NCI-H187 (cell line): Measurements from ENCODE around the gene EID3.
A peak's percentile ranks its signal among the peaks of the same experiment; 100 is the strongest.
"Not testable (repeated sequence)": the region's sequence is repeated elsewhere in the genome, so short reads cannot be mapped to it uniquely, and the experiment has no call there.

ENCODE experiments used
- DNase-seq, 2 experiments: peaks; one replicate each; lab custom pipeline; 2025; lab: John Stamatoyannopoulos, UW

The EID3 gene

DNA sequence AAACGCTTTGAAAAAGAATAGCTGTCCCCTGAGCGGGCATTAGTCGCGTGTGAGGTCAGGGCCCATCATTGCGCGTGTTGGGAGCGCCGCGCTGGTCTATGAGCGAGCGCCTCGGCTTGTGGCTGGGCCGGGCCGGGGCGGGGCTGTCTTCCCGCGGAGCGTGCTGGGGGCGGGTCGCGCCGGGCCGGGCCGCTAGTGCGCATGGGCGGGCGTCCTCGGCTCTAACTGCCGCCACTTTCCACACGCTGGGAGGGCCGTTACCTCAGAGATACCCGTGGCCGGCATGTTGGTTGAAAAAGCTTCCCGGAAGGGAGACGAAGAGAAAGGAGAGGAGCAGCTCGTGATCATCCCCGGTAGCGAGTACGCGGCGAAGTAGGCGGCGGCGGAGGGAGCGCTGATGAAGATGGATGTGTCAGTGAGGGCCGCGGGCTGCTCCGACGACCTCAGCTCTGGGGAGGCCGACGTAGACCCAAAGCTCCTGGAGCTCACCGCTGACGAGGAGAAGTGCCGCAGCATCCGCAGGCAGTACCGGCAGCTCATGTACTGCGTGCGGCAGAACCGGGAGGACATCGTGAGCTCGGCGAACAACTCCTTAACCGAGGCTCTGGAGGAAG is at the start of gene EID3:
TSS of gene EID3 (plus strand) at position 202 of the 614 bp plus-strand sequence. CDS start at position 398, 196 bp downstream.
- DNase-seq: no peak

DNA sequence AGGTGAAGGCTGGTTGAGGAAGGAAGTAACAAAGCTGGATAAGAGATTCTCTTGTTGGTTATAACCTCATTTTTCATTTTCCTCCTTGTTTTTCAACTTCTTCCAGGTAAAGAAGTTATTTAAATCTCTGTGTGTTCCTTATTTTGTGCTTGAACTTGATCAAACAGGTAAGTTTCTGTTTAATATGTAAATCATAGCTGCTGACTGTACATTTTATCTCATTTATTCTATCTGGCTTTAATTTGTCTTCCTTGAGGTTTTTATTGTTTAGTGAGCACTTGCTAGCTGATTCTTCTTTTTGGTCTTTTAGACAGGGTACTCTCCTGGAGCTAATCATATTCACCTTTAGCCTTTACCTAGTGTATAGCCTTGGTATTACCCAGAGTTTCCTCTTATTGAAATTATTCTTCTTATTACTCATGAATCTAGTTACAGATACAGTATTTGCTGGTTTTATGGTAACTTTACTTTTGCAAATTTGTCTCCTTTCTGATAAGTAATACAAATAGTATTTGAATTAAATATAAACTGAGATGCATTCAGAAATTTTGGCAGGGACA is 45.5 kb upstream of the EID3 start:
- DNase-seq: no peak

DNA sequence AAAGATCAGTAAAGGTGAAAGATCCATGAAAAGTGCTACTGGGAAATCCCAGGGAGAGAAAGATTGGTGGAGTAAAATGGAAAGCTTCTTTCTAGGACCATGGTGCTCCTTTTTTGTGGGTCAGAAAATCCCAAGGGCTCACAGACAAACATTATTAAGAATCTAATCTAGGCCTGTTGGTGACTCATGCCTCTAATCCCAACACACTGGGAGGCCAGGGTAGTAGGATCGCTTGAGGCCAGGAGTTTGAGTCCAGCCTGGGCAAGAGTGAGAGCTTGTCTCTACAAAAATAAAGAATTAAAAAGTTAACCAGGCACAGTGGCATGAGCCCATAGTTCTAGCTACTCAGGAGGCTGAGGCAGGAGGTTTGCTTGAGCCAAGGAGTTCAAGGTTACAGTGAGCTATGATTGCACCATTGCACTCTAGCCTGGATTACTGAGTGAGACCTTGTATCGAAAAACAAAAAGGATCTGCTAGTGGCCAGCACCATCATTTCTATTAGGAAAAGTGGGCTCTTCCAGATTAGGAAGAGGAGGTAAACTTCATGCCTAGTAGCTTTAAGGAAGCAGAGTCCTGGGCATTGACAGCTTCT is 45.0 kb upstream of the EID3 start:
- no peak for DNase-seq

- no peak for DNase-seq
These were observed 40.5 kb upstream of the EID3 start for GRCh38 chr12:104263026-104263425.

DNA sequence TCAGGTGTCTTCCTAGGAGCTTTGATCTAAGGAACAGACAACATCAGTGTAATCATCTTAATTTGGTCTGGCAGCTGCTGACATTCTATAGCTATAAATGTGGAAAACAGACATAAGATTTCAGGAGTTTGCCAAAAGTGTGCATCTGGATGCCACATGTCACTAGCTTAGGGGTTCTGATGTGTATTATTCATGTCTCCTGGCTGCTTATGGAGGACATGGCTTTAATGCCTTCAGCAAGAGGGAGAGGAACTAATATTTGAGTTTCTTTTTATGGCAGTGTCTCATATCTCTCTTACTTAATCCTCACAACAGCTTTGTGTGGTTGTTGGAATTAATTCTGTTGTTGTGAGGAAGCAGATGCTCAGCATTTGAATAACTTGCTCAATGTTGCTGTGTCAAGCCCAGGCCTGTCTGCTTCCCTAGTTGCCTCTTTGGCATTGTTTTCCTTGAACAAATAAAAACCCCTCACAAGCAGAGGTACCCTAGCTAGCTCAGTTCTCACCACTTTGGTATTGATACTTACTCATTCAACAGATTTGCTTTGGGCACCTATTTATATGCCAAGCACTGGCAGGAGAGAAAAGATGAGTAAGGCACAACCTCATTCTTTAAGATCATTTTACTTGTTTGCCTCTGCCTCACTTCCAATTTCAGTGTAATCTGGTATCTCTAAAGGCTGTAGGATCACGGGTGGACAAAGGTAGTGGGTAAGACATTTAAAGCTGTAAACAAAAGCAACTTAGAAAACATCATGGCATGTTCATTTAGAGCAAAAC is 39.8 kb upstream of the EID3 start:
- no peak for DNase-seq

GRCh38 chr12:104265436-104265835 is 38.1 kb upstream of the EID3 start:
- not testable (repeated sequence) for DNase-seq

DNA sequence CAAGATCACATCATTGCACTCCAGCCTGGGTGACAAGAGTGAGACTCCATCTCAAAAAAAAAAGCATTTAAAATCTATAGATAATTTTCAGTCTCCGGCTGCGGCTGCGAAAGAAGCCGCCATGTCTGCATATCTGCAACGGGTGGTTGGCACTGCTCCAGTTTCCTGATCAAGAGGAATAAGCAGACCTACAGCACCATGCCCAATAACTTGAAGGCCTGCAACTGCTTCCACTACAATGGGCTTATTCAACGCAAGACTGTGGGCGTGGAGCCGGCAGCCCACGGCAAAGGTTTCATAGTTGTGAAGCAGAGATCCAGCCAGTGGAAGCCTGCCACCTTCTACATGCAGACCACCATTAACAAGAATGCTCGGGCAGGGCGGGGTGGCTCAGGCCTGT is 30.6 kb upstream of the EID3 start:
- no peak for DNase-seq

DNA sequence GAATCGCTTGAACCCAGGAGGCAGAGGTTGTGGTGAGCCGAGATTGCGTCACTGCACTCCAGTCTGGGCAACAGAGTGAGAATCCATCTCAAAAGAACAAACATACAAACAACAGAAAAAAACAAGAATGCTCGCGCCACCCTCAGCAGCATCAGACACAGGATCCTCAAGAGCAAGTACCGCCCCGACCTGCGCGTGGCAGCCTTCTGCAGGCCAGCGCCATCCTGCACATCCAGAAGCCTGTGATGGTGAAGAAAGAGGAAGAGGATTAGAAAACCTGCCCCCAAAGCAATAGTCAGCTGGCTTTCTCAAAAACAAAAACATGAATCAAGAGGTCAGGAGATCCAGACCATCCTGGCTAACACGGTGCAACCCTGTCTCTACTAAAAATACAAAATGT is 30.0 kb upstream of the EID3 start:
- no peak for DNase-seq

- DNase-seq: no peak
These were observed 28.7 kb upstream of the EID3 start for GRCh38 chr12:104274811-104275210.

GRCh38 chr12:104275689-104276088 is 27.9 kb upstream of the EID3 start:
- no peak for DNase-seq

- DNase-seq: peak; percentile 95
These were observed 27.0 kb upstream of the EID3 start for GRCh38 chr12:104276273-104277131.

- DNase-seq: no peak
These were observed 24.4 kb upstream of the EID3 start for GRCh38 chr12:104279164-104279563.

- no peak for DNase-seq
These were observed 23.4 kb upstream of the EID3 start for GRCh38 chr12:104280111-104280510.

DNA sequence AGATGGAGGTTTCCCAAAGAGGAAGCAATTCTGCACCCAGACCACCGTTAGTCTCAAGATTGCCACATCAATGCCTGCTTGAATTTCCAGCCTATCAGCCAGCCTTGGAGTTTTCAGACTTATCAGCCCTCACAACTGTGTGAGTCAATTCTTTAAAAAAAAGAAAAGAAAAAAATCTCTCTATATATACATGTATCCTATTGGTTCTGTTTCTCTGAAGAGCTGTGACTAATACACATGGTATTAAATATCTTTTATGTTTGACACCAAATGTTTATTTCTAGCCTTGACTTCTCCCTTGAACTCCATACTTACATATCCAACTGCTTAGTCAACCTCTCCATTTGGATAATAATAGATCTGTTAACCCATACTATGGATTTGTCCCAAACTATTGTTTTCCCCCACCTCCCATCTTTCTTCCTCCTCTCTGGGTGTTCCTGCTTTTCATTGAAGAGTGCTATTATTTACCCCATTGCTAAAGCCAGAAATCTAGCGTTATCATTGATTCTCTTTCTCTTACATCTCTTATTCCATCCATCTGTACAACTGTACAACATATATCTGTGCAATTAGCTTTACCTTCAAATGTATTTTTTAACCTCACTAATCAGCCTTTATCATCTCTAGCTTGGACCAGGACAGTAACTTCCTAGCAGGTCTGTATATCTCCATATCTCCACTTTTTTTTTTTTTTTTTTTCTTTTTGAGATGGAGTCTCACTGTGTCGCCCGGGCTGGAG is 22.7 kb upstream of the EID3 start:
- no peak for DNase-seq

DNA sequence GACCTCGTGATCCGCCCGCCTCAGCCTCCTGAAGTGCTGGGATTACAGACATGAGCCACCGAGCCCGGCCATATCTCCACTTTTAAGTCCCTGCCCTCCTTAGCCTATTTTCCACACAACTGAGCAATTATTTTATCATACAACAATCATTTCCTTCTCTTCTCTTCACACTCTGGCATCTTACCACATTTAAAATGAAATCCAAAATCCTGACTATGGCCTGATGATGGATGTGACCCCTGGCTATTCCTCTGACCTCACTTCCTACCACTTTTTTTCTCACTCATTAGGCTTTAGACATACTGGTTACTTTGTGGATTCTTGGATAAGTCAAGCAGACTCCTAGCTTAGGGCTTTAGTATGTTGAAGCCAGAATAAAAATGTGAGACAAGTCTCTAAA is 21.9 kb upstream of the EID3 start:
- no peak for DNase-seq

DNA sequence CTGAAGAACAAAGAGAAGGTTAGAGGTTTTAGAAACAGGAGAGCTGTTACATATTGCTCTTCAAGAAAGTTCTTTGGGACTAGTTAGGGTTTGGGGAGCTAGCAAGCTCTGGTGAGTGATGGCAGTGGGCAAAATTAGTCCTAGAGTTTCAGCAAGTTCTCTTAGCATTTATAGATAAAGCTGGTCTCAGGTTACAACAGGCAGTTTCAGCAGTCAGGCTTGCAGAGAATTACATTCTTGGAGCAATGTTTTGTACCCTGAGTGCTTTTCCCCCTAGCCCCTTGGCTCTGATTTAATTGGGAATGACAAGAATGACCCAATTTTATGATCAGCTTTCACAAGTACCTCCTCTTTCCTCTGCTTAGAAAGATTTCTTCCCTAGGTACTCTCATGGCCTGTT is 21.4 kb upstream of the EID3 start:
- DNase-seq: no peak

GRCh38 chr12:104285740-104286515 is 17.6 kb upstream of the EID3 start:
- peak; percentile 16 to 21 for DNase-seq

GRCh38 chr12:104286516-104287482 is 16.7 kb upstream of the EID3 start:
- peak; percentile 94 to 97 for DNase-seq

DNA sequence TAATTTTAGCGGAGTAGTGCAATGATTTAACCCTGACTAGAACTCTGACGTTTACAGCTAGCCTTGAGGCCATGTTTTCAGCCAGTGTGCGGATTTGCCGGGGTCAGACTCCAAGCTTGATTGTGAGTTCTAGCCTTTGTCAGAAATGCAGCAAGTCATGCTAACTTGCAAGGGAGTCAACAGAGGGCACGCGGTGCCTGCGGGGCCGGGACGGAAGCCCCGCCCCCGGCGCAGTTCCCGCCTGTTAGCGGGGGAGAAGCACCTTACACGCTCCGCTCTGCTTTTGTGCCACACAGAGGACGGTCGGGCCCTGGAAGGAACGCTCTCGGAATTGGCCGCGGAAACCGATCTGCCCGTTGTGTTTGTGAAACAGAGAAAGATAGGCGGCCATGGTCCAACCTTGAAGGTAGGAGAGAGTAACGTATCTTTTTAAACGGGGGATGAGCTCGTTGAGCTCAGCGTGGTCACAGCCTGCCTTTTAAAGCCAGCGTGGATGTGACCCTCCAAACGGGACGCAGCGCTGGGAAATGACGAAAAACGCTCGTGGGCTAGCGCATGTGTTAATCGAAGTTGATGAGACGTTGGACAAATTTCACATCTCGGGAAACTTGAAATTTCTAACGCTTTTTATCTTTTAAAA is 14.8 kb upstream of the EID3 start:
- DNase-seq: peak; percentile 87 to 90
